HL-60 (cell line): Measurements from ENCODE around the gene PHF13.

Experiments used
- DNase-seq, 2 experiments: peaks; one replicate each; pipeline ENCODE4 v3.0.0-alpha.2; 2010 to 2020; ENCODE audit warnings: low read depth in 1 of 2, low spot score in 1 of 2
- H3K27ac ChIP-seq: fragments of 250-450 bp; sonication (Bioruptor Pico); replicated peaks from 2 replicates; pipeline ENCODE4 v1.5.1; 2020; ENCODE audit warnings: mild to moderate bottlenecking, moderate library complexity
- H3K27me3 ChIP-seq: fragments of 250-450 bp; sonication (Bioruptor Pico); 2 replicates; pipeline ENCODE4 v1.5.1; 2021; ENCODE audit warnings: mild to moderate bottlenecking, moderate library complexity; ENCODE audit not compliant: insufficient read depth, poor library complexity, severe bottlenecking
- H3K4me3 ChIP-seq: replicated peaks from 2 replicates; pipeline ENCODE4 v1.5.1; 2011; ENCODE audit warnings: mild to moderate bottlenecking, control low read depth, low read length; ENCODE audit not compliant: insufficient read depth
- CTCF ChIP-seq: IDR thresholded peaks from one replicate; pipeline ENCODE4 v1.5.1; 2011; ENCODE audit warnings: low read length, control low read depth, inconsistent platforms; ENCODE audit not compliant: insufficient read depth
- GABPA ChIP-seq: IDR thresholded peaks from 2 replicates; pipeline ENCODE4 v1.6.1; 2012; ENCODE audit warnings: low read depth
- POLR2AphosphoS5 ChIP-seq: IDR thresholded peaks from 2 replicates; pipeline ENCODE4 v1.6.1; 2012; ENCODE audit warnings: low read depth
- REST ChIP-seq: IDR thresholded peaks from 2 replicates; pipeline ENCODE4 v1.6.1; 2012; ENCODE audit warnings: low read depth; ENCODE audit not compliant: insufficient replicate concordance
- SPI1 ChIP-seq: IDR thresholded peaks from 2 replicates; pipeline ENCODE4 v1.6.1; 2012; ENCODE audit warnings: low read depth, mild to moderate bottlenecking, borderline replicate concordance

Gene PHF13

GRCh38 chr1:6570987-6571386, 42.5 kb upstream of the PHF13 start:
- Histone ChIP-seq H3K4me3 (no peak overlapping the region), H3K27me3 (no peaks in the 10 kb centered on the region), H3K27ac (no peak overlapping the region)
- DNase-seq = no peak
- TF ChIP-seq POLR2AphosphoS5 (no peak), SPI1 (no peak), GABPA (no peak), REST (no peak), CTCF (no peak)

- DNase-seq = no peak
- Histone ChIP-seq H3K4me3 (no peak overlapping the region), H3K27me3 (no peaks in the 10 kb centered on the region), H3K27ac (no peak overlapping the region)
- TF ChIP-seq CTCF = no peak
- no peak for TF ChIP-seq GABPA
- TF ChIP-seq POLR2AphosphoS5 = no peak
Observed at GRCh38 chr1:6572653-6573383, 40.7 kb upstream of the PHF13 start.

GRCh38 chr1:6574025-6574620, 39.4 kb upstream of the PHF13 start:
- H3K27me3 ChIP-seq = no peaks in the 10 kb centered on the region
- DNase-seq = no peak
- H3K27ac ChIP-seq = no peak overlapping the region
- no peak overlapping the region for H3K4me3 ChIP-seq
- no peak for TF ChIP-seq SPI1
- no peak for TF ChIP-seq CTCF
- TF ChIP-seq GABPA = no peak
- no peak for TF ChIP-seq REST
- no peak for TF ChIP-seq POLR2AphosphoS5

- H3K27me3 ChIP-seq = no peaks in the 10 kb centered on the region
- no peak overlapping the region for H3K27ac ChIP-seq
- no peak for TF ChIP-seq SPI1
- TF ChIP-seq GABPA = no peak
- TF ChIP-seq REST = no peak
- TF ChIP-seq POLR2AphosphoS5 = no peak
- H3K4me3 ChIP-seq = no peak overlapping the region
- DNase-seq = no peak
Observed at GRCh38 chr1:6574818-6575217, 38.7 kb upstream of the PHF13 start.
